PC-9 (cell line): ENCODE results near the gene AKAP8L.

Experiments used
- EZH2 ChIP-seq: fragments of 200-600 bp; sonication (generic); IDR thresholded peaks from 2 replicates; pipeline ENCODE4 v1.8.0; 2017; ENCODE audit warnings: antibody characterized with exemption, low read depth
- TF ChIP-seq, protein P1 (sequence below): fragments of 200-600 bp; sonication (generic); conservative IDR thresholded peaks from 2 replicates; pipeline ENCODE4 v1.6.1; 2017; ENCODE audit warnings: mixed run types, antibody characterized with exemption, mild to moderate bottlenecking, moderate library complexity

GRCh38 chr19:15419413-15420025 lies 731 bp upstream of the AKAP8L start:
- TF ChIP-seq, protein P1, sequence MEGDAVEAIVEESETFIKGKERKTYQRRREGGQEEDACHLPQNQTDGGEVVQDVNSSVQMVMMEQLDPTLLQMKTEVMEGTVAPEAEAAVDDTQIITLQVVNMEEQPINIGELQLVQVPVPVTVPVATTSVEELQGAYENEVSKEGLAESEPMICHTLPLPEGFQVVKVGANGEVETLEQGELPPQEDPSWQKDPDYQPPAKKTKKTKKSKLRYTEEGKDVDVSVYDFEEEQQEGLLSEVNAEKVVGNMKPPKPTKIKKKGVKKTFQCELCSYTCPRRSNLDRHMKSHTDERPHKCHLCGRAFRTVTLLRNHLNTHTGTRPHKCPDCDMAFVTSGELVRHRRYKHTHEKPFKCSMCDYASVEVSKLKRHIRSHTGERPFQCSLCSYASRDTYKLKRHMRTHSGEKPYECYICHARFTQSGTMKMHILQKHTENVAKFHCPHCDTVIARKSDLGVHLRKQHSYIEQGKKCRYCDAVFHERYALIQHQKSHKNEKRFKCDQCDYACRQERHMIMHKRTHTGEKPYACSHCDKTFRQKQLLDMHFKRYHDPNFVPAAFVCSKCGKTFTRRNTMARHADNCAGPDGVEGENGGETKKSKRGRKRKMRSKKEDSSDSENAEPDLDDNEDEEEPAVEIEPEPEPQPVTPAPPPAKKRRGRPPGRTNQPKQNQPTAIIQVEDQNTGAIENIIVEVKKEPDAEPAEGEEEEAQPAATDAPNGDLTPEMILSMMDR: peak; percentile 50
- no peak for TF ChIP-seq EZH2
